ENCODE results near the gene TTLL1. TPM values are rescaled to one million over a fixed set of nuclear protein-coding genes. Genes with fewer than 3 reads are reported as not detected.

The TTLL1 gene
- total and polyA plus RNA-seq, 2 donors (not counting 3 experiments of a cell fraction or from before 2014, with no cell fraction given): 9.0 to 17.0 TPM

DNA sequence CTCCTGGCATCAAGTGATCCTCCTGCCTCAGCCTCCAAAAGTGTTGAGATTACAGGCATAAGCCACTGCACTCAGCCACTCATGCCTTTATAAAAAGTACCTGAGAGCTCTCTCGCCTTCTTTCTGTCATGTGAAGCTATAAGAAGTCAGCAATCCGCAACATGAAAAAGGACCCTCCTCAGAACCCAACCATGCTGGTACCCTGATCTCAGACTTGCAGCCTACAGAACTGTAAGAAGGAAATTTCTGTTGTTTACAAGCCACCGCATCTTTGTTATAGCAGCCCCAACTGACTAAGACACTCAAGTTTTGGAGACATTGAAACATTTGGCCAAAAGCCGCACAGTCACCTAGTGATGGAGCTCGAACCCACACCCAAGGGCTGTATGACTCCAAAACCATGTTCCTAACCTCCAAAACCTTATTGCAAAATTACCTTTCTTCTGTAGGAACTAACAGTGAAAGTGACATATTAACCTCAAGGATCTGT, 83.1 kb downstream of the TTLL1 start:
- H3K27ac ChIP-seq (ENCODE audit: insufficient read depth, low read depth, low read length): no peak overlapping the region
- no peaks in the 10 kb centered on the region for H4K20me1 ChIP-seq (replicated peaks; ENCODE audit: control insufficient read depth, extremely low read depth, insufficient read depth, low read length)
- BruUV-seq (replicated peaks): no TSS peak
- H3K4me2 ChIP-seq (ENCODE audit: insufficient read depth, low read length): no peak overlapping the region
- peaks cover 78% of the 10 kb centered on the region for H3K79me2 ChIP-seq (ENCODE audit: control insufficient read depth, insufficient read depth, low read length)
- no peaks in the 10 kb centered on the region for H3K9me1 ChIP-seq (replicated peaks; ENCODE audit: control insufficient read depth, extremely low read depth, insufficient read depth, low read length)
- no peak overlapping the region for H3K4me3 ChIP-seq (replicated peaks in 1 of 3; ENCODE audit: insufficient read depth in 1 of 3, low read depth in 1 of 3, low read length in 3 of 3)
- no peak for TF ChIP-seq JUN (IDR thresholded peaks at IDR 0.05; ENCODE audit: borderline replicate concordance, insufficient read depth, insufficient read length, low read depth)
- no peak for TF ChIP-seq EZH2 (IDR thresholded peaks at IDR 0.05; ENCODE audit: borderline replicate concordance, low read depth, low read length, severe bottlenecking)
- no peak for TF ChIP-seq POLR2A (IDR thresholded peaks at IDR 0.05; ENCODE audit: low read depth, low read length)
- TF ChIP-seq, protein P1, sequence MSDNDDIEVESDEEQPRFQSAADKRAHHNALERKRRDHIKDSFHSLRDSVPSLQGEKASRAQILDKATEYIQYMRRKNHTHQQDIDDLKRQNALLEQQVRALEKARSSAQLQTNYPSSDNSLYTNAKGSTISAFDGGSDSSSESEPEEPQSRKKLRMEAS (IDR thresholded peaks at IDR 0.05; ENCODE audit: insufficient read depth, insufficient read length): no peak
- no peak for TF ChIP-seq POLR2AphosphoS5 (IDR thresholded peaks at IDR 0.05; ENCODE audit: insufficient read depth, low read depth, low read length)
- no peak for TF ChIP-seq GATA2 (IDR thresholded peaks at IDR 0.05; ENCODE audit: insufficient read depth, insufficient read length, low read depth, low read length)
- TF ChIP-seq MYC (IDR thresholded peaks at IDR 0.05; ENCODE audit: low read depth, low read length): no peak
- TF ChIP-seq, protein P2, sequence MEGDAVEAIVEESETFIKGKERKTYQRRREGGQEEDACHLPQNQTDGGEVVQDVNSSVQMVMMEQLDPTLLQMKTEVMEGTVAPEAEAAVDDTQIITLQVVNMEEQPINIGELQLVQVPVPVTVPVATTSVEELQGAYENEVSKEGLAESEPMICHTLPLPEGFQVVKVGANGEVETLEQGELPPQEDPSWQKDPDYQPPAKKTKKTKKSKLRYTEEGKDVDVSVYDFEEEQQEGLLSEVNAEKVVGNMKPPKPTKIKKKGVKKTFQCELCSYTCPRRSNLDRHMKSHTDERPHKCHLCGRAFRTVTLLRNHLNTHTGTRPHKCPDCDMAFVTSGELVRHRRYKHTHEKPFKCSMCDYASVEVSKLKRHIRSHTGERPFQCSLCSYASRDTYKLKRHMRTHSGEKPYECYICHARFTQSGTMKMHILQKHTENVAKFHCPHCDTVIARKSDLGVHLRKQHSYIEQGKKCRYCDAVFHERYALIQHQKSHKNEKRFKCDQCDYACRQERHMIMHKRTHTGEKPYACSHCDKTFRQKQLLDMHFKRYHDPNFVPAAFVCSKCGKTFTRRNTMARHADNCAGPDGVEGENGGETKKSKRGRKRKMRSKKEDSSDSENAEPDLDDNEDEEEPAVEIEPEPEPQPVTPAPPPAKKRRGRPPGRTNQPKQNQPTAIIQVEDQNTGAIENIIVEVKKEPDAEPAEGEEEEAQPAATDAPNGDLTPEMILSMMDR (IDR thresholded peaks at IDR 0.05; ENCODE audit: extremely low read depth in 1 of 2, insufficient read depth in 1 of 2, low read depth in 1 of 2, low read length in 2 of 2): no peak
- no peak for TF ChIP-seq FOS (IDR thresholded peaks at IDR 0.05; ENCODE audit: borderline replicate concordance, insufficient read depth, low read length)
- no peak overlapping the region for H3K9ac ChIP-seq (replicated peaks; ENCODE audit: extremely low read depth, insufficient read depth, low read length)
- ChIA-PET POLR2A (no interaction called here), CTCF (interaction anchor here (1.0 kb wide), 1 partner anchor 16 kb away, joined by 4 read pairs; no protein-coding TSS in a partner anchor)
- H3K4me1 ChIP-seq (ENCODE audit: control insufficient read depth, extremely low read depth, insufficient read depth, low read length): peaks cover 43% of the 10 kb centered on the region
- dilution Hi-C loops (cut with MboI; ENCODE audit: extremely low pct_ligation_motif_present, low sequenced_read_pairs) (no loop called here), intact Hi-C loops (cut with micrococcal nuclease) (no loop called here)
- DNase-seq (ENCODE audit: low read depth, low spot score) (no peak), FAIRE-seq (no peak)
- no peak overlapping the region for H2AFZ ChIP-seq (ENCODE audit: low read depth, low read length)
- no peaks in the 10 kb centered on the region for H3K9me3 ChIP-seq (replicated peaks; ENCODE audit: control insufficient read depth, insufficient read depth, low read length)
- no peaks in the 10 kb centered on the region for H3K36me3 ChIP-seq (ENCODE audit: control insufficient read depth in 2 of 2, extremely low read depth in 1 of 2, insufficient read depth in 2 of 2, low read length in 2 of 2)
- no peaks in the 10 kb centered on the region for H3K27me3 ChIP-seq (ENCODE audit: control insufficient read depth in 2 of 2, insufficient read depth in 2 of 2, low read length in 2 of 2)
